Muscle layer of colon (tissue), 2 donors: ENCODE results near the gene PDPK1.
"Not testable (repeated sequence)": the region's sequence is repeated elsewhere in the genome, so short reads cannot be mapped to it uniquely, and the experiment has no call there.

Experiments used
- H3K27ac ChIP-seq: one replicate; pipeline ENCODE4 v1.7.0; 2013; ENCODE audit warnings: low read depth, mild to moderate bottlenecking, low read length, moderate library complexity
- H3K27me3 ChIP-seq, 2 donors: one replicate each; pipeline ENCODE4 v1.7.0; 2013; ENCODE audit warnings: low read length in 2 of 2, mild to moderate bottlenecking in 2 of 2; ENCODE audit not compliant: insufficient read depth in 2 of 2, control insufficient read depth in 1 of 2
- H3K36me3 ChIP-seq: one replicate; pipeline ENCODE4 v1.7.0; 2013; ENCODE audit warnings: mild to moderate bottlenecking, low read length; ENCODE audit not compliant: insufficient read depth
- H3K4me1 ChIP-seq: one replicate; pipeline ENCODE4 v1.7.0; 2013; ENCODE audit warnings: mild to moderate bottlenecking, low read length; ENCODE audit not compliant: insufficient read depth
- H3K4me3 ChIP-seq, 2 donors: one replicate each; pipeline ENCODE4 v1.7.0; 2013; ENCODE audit warnings: low read length in 2 of 2, low read depth in 1 of 2, mild to moderate bottlenecking in 1 of 2, moderate library complexity in 1 of 2
- H3K9ac ChIP-seq: one replicate; pipeline ENCODE4 v1.7.0; 2013; ENCODE audit warnings: low read length
- H3K9me3 ChIP-seq: one replicate; pipeline ENCODE4 v1.7.0; 2013; ENCODE audit warnings: mild to moderate bottlenecking, low read length
- donor health status: abdominal sarcoma.
- donor health status: Adenocarcinoma of cecum.

PDPK1 gene

GRCh38 chr16:2539192-2539844, 1.5 kb downstream of the PDPK1 start:
- H3K27ac ChIP-seq: not testable (repeated sequence)

GRCh38 chr16:2539845-2540458, 2.1 kb downstream of the PDPK1 start:
- H3K36me3 ChIP-seq, H3K4me3 ChIP-seq, H3K27ac ChIP-seq, H3K27me3 ChIP-seq, H3K9me3 ChIP-seq, H3K9ac ChIP-seq: not testable (repeated sequence)
- H3K4me1 ChIP-seq: peaks cover 24% of the 10 kb centered on the region

More at GRCh38 chr16:2539192-2539844, 1.5 kb downstream of the PDPK1 start:
- peak overlapping the region in 1 of 2 donors; percentile 63 for H3K4me3 ChIP-seq
- not testable (repeated sequence) for H3K9me3 ChIP-seq, H3K9ac ChIP-seq, H3K27me3 ChIP-seq, H3K36me3 ChIP-seq
- peaks cover 24% of the 10 kb centered on the region for H3K4me1 ChIP-seq

GRCh38 chr16:2540912-2541311, 3.1 kb downstream of the PDPK1 start:
- H3K4me1 ChIP-seq: peaks cover 24% of the 10 kb centered on the region
- not testable (repeated sequence) for H3K36me3 ChIP-seq

GRCh38 chr16:2541409-2541808, 3.6 kb downstream of the PDPK1 start:
- H3K9me3 ChIP-seq, H3K27ac ChIP-seq, H3K4me3 ChIP-seq, H3K36me3 ChIP-seq, H3K27me3 ChIP-seq, H3K9ac ChIP-seq: not testable (repeated sequence)
- peaks cover 24% of the 10 kb centered on the region for H3K4me1 ChIP-seq

More at GRCh38 chr16:2540912-2541311, 3.1 kb downstream of the PDPK1 start:
- not testable (repeated sequence) for H3K27me3 ChIP-seq, H3K9ac ChIP-seq, H3K9me3 ChIP-seq, H3K4me3 ChIP-seq, H3K27ac ChIP-seq

GRCh38 chr16:2543771-2544170, 6.0 kb downstream of the PDPK1 start:
- H3K9me3 ChIP-seq, H3K27ac ChIP-seq, H3K27me3 ChIP-seq, H3K4me3 ChIP-seq, H3K9ac ChIP-seq, H3K36me3 ChIP-seq: not testable (repeated sequence)
- peaks cover 21% of the 10 kb centered on the region for H3K4me1 ChIP-seq

- H3K27ac ChIP-seq, H3K9me3 ChIP-seq, H3K36me3 ChIP-seq, H3K4me3 ChIP-seq, H3K4me1 ChIP-seq, H3K9ac ChIP-seq, H3K27me3 ChIP-seq: not testable (repeated sequence)
These were observed 12.6 kb downstream of the PDPK1 start for GRCh38 chr16:2550283-2550878.

- H3K4me3 ChIP-seq, H3K9me3 ChIP-seq, H3K36me3 ChIP-seq, H3K27ac ChIP-seq, H3K27me3 ChIP-seq, H3K9ac ChIP-seq, H3K4me1 ChIP-seq: not testable (repeated sequence)
These were observed 13.6 kb downstream of the PDPK1 start for GRCh38 chr16:2551420-2551889.

- H3K4me1 ChIP-seq, H3K36me3 ChIP-seq, H3K27ac ChIP-seq, H3K9ac ChIP-seq, H3K4me3 ChIP-seq, H3K9me3 ChIP-seq, H3K27me3 ChIP-seq: not testable (repeated sequence)
These were observed 17.0 kb downstream of the PDPK1 start for GRCh38 chr16:2554709-2555425.

- not testable (repeated sequence) for H3K27me3 ChIP-seq, H3K9ac ChIP-seq, H3K4me3 ChIP-seq, H3K9me3 ChIP-seq, H3K4me1 ChIP-seq, H3K36me3 ChIP-seq, H3K27ac ChIP-seq
These were observed 19.3 kb downstream of the PDPK1 start for GRCh38 chr16:2557150-2557549.

GRCh38 chr16:2560131-2560797, 22.4 kb downstream of the PDPK1 start:
- H3K4me3 ChIP-seq, H3K9ac ChIP-seq, H3K36me3 ChIP-seq, H3K4me1 ChIP-seq, H3K27ac ChIP-seq, H3K27me3 ChIP-seq, H3K9me3 ChIP-seq: not testable (repeated sequence)

- not testable (repeated sequence) for H3K4me3 ChIP-seq, H3K4me1 ChIP-seq, H3K36me3 ChIP-seq, H3K9me3 ChIP-seq, H3K27me3 ChIP-seq, H3K27ac ChIP-seq, H3K9ac ChIP-seq
These were observed 22.9 kb downstream of the PDPK1 start for GRCh38 chr16:2560798-2561133.
